ENCODE data around the gene ZNF728.
"Not testable (repeated sequence)": the region's sequence is repeated elsewhere in the genome, so short reads cannot be mapped to it uniquely, and the experiment has no call there.

ZNF728 gene

DNA sequence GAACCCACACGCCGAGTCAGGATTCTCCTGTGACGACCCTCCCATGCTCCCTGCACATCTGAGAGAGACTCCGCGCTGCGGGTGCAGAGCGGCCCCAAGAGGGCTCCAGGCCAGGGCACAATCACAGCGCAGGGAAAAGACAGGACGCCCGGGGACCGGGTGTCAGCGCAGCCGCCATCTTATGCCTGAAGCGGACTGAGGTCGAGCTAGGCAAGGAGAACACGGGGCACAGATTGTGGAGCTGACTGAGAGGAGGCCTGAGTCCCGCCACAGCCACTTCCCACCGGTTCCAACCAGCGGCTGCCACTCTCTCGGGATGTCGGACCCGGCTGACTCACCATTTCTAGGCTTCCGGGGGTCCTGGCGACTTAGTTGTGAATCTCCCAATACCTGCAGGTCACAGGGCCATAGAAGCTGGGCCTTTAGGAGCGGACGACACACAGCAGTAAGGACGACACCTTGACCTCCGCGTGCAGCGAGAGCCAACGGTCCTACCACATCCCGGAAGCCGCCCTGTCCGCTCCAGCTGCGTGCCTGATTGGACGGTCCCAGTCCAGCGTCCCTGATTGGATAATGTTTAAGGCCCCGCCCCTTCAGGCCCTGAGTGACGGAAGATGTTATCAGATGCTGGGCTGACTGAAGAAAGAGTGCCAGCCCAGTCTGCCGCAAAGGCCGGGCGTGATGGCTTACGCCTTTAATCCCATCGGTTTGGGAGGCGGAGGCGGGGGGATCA, at the start of gene ZNF728:
TSS of gene ZNF728 (minus strand) at position 487 of the 733 bp plus-strand sequence. CDS start at position 341, 146 bp downstream.
- DNase-seq, result no peak

DNA sequence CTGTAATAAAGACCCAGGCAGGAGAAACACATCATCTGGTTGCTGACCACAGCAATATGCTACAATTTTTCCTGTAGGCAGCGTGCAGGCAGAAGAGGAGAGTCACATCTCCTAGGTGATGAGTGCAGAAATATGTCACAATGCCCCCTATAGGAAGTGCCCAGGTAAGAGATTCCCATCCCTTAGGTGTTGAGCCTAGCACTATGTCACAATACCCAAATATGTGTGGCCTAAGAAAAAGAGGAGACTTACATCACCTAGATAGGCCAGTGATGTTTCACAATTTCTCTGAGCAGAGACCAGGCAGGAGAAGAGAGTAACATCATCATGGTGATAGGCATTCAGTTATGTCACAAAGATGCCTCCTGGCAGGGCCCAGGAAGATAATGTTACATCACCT, 49.4 kb upstream of the ZNF728 start:
- no peak for DNase-seq

DNA sequence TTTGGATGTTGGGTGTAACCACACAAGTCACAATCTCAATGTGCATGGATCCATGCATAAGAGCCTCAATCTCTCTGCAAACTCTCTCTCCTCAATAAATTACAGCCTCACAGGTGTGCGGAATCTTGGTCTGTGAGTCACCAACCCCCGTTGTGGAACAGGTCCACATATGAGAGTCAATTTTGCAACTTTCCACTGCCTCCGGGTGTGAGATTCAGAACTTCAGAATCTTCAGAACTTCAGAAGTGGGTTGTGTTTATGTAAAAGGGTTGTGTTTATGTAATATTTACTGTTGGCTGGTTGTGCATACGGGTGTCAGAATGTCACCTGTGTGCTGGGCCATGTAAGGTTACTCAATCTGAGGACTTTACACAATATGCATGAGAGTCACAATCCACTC, 46.3 kb upstream of the ZNF728 start:
- no peak for DNase-seq

DNA sequence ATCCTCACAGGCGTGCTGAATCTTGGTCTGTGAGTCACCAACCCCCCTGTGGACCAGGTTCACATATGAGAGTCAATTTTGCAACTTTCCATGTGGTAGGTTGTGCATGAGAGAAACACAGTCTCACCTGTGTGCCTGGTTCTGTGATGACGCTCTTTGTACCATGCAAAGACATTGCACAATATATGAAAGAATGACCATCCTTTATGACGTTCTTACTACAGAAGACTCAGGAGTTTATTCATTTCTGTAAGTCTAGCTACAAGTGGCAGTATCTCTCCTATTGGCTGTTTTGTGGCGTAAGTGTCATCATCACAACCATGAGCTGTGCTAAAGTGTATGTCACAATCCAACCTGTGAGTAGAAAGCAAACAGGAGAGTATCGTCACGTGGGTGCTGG, 43.8 kb upstream of the ZNF728 start:
- no peak for DNase-seq

GRCh38 chr19:23033721-23034120, 30.7 kb upstream of the ZNF728 start:
- no peak for DNase-seq

GRCh38 chr19:23015660-23016059, 12.7 kb upstream of the ZNF728 start:
- no peak for DNase-seq

DNA sequence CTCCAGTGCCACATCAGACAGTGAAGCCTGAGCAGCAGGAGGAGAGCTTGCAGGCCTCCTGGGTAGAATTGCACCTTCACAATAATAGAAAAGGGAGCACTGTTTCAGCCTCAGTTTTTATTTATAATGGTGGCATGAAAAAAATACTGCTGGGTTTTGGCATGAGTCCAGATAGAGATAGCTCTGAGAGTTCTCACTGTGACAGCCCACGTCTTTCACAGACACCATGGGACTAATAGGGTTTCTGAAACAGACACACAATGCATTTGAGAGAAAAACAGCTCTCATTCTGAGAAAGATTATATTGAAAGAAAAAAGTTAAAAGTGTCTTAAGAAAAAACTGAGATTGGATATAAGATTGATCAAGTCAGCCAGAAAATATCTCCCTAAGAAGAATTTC, 8.0 kb downstream of the ZNF728 start:
- DNase-seq, result not testable (repeated sequence)

DNA sequence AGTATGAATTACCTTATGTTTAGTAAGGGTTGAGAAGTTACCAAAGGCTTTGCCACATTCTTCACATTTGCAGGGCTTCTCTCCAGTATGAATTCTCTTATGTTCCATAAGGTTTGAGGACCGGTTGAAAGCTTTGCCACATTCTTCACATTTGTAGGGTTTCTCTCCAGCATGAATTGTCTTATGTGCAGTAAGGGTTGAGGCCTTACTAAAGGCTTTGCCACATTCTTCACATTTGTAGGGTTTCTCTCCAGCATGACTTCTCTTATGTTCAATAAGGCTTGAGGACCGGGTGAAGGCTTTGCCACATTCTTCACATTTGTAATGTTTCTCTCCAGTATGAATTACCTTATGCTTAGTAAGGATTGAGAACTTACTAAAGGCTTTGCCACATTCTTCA, 26.7 kb downstream of the ZNF728 start:
- no peak for DNase-seq

DNA sequence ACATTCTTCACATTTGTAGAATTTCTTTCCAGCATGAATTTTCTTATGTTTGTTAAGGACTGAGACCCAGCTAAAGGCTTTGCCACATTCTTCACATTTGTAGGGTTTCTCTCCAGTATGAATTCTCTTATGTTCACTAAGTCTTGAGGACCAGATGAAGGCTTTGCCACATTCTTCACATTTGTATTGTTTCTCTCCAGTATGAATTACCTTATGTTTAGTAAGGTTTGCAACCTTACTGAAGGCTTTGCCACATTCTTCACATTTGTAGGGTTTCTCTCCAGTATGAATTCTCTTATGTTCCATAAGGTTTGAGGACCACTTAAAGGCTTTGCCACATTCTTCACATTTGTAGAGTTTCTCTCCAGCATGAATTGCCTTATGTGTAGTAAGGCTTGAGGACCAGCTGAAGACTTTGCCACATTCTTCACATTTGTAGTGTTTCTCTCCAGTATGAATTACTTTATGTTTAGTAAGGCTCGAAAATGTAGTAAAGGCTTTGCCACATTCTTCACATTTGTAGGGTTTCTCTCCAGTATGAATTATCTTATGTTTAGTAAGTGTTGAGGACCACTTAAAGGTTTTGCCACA, 27.3 kb downstream of the ZNF728 start:
- not testable (repeated sequence) for DNase-seq

GRCh38 chr19:22945560-22945959, 57.4 kb downstream of the ZNF728 start:
- no peak for DNase-seq

DNA sequence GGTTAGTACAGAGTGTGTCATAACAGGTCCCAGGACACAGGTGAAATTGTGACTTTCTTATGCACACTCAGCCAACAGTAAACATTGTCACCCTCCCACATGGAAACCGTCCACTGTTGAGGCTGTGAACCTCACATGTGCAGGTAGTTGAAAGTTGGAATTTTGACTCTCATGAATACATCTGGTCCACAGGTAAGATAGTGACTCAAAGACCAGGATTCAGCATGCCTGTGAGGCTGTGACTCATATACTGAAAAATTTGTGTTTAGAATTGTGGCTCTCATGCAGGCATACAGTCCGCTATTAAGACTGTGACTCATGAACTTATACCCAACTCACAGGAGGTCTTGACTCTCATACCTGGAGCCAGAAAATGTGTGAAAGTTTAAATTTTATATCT, 67.8 kb downstream of the ZNF728 start:
- no peak for DNase-seq

DNA sequence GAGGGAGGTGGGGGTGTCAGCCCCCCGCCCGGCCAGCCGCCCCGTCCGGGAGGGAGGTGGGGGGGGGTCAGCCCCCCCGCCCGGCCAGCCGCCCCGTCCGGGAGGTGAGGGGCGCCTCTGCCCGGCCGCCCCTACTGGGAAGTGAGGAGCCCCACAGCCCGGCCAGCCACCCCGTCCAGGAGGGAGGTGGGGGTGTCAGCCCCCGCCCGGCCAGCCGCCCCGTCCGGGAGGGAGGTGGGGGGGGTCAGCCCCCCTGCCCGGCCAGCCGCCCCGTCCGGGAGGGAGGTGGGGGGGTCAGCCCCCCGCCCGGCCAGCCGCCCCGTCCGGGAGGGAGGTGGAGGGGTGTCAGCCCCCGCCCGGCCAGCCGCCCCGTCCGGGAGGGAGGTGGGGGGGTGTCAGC, 75.4 kb downstream of the ZNF728 start:
- not testable (repeated sequence) for DNase-seq

DNA sequence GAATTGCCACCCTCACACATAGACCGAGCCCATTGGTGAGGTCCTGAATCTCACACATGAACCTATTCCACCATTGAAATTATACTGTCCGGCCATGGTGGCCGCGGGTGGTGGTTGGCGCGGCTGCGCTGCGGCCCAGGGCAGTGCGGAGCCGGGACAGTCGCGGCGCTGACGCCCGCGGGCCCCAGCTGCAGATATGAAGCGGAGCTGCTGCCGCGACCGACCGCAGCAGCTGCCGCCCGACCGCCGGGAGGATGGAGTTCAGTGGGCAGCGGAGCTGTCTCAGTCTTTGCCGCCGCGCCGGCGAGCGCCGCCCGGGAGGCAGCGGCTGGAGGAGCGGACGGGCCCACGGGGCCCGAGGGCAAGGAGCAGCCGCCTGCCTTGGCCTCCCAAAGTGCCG, 77.8 kb downstream of the ZNF728 start:
- DNase-seq, result not testable (repeated sequence)

Measured in DMS79 treated with DMSO at 0.1 percent for 48 hours (cell line).